HG03378 (cell line): ENCODE data around the gene MINK1.
"Not testable (repeated sequence)": the region's sequence is repeated elsewhere in the genome, so short reads cannot be mapped to it uniquely, and the experiment has no call there.

Experiments used
- ATAC-seq: cut with Tn5 transposase; IDR thresholded peaks from one replicate; pipeline ENCODE4 v1.9.1; 2021; ENCODE audit warnings: mild to moderate bottlenecking, moderate library complexity; ENCODE audit not compliant: unreplicated experiment

The MINK1 gene

DNA sequence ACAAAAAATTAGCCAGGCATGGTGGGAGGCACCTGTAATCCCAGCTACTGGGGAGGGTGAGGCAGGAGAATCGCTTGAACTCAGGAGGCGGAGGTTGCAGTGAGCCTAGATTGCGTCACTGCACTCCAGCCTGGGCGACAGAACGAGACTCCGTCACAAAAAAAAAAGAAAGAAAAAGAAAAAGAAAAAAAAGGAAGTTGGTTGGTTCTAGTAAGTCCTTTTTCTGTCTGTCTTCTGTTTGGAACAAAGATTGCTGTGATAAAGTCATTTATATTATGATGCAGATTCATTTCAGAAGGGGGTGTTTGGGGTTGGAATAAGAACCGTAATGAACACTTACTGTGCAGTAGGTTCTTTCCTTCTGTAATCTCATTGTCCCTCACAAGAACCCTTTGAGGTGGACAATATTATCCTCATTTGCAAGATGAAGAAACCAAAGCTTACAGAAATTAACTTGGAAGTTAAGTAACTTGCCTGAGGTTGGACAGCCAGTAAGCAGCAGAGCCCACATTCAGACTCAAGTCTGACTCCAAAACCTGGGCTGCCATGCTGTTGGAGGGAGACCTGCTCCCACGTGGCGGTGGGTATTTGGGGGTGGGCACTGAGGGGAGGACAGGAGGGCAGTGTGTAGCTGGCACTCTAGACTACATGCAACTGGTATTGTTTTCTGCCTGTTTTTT, 10.3 kb downstream of the MINK1 start:
- no peak for ATAC-seq

DNA sequence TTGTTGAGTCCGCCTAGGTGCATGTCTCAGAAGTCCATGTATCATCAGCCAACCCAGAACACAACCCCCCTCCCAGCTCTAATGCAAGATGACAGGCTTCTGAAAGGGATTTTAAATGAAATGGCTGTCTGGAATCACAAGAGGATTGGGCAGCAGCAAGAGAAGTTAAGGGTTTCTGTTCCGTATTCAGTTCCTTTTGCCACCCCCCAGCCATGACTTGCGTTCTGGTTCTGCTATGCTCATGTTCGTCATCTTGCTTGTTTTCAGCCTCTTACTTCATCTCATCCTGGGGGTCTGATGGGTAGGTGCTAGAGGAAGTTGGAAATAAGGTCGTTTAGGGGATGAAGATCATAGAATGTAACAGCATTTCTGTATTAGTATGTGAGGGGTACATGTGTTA, 12.0 kb downstream of the MINK1 start:
- ATAC-seq: no peak

DNA sequence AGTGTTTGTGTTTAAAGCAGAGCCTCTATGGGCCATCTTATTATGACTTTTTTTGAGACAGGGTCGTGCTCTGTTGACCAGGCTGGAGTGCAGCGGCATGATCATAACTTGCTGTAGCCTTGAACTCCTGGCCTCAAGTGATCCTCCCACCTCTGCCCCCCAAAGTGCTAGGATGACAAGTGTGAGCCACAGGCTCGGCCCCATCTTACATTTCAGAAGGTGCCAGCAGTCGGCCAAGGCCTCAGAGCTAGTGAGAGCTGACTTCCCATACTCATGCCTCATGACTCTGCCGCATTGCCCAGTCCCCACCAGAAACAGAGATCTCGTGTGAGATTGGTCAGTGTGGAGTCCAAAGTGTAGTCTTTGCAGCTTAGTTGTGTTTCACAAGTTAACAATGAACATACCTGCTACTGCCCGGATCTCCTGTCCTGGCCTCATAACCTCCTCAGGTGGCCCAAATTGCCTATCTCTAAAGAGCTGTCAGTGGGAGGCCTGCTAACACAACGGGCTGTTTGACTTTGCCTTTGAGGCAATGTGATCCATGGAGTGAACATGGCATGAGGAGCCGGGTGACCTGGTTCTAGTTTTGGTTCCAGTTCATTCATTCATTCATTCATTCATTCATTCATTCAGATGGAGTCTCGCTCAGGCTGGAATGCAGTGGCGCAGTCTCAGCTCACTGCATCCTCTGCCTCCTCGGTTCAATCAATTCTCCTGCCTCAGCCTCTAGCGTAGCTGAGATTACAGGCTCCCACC, 13.7 kb downstream of the MINK1 start:
- no peak for ATAC-seq

DNA sequence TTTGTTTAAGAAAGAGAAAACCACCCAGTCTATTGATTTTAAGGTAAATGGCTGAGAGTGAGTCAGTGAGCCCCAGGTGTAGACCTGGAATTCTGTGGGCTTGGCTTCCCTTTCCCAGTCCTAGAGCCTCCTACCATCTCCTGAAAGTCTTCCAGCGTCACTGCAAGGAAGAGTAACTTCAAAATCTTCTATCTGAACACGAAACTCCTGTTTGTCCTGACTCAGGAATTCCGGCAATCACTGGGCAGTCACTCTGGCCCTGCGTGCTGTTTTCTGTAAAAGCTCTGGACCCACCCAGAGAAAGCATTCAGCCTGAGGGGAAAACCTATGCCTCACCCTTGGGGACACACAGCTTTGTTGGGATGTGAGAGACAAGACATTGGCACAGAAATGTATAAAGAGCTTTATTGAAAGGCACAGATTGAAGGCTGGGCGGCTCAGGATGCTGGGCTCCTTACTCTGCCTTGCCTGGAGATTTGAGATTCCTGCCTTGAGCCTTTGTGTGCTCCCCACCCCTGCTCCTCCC, 15.9 kb downstream of the MINK1 start:
- no peak for ATAC-seq

DNA sequence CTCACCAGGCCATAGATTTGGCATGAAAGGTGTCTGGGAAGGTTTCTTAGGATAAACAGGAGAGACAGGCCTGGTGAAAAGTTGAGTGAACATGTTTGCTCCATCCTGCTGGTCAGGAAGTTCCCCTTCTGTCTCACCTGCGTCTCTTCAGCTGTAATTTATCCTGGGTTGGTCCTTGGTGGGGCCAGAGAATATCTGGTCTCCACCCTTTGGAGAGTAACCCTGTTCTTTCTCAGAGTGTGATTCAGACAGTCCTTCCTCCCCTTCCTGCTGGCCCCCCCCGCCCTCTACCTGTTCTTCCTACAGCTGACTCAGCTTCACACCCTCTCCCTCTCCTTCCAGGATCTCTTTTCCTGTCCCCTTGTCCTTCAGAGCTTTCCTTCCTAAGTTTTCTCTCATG, 17.1 kb downstream of the MINK1 start:
- no peak for ATAC-seq

DNA sequence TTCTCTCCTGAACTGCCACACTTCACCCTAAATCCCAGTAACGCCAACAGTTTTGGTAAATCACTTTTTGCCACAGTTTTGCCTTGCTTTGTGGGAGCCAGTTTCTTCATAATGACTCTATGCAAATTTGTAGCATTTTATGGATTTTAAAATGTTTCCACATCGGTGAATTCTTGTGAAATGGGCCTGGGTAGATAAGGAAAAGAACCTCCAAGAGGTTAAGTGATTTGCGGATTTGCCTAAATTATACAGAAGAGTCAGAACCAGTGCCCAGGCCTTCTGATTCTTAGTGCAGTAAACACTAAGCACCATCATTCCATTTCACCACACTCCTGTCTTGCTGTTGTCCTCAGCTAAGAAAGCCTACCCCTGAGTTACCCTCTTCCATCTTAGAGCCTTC, 17.9 kb downstream of the MINK1 start:
- ATAC-seq: no peak

GRCh38 chr17:4852567-4853207, 19.5 kb downstream of the MINK1 start:
- no peak for ATAC-seq

- no peak for ATAC-seq
These were observed 20.1 kb downstream of the MINK1 start for GRCh38 chr17:4853208-4853671.

DNA sequence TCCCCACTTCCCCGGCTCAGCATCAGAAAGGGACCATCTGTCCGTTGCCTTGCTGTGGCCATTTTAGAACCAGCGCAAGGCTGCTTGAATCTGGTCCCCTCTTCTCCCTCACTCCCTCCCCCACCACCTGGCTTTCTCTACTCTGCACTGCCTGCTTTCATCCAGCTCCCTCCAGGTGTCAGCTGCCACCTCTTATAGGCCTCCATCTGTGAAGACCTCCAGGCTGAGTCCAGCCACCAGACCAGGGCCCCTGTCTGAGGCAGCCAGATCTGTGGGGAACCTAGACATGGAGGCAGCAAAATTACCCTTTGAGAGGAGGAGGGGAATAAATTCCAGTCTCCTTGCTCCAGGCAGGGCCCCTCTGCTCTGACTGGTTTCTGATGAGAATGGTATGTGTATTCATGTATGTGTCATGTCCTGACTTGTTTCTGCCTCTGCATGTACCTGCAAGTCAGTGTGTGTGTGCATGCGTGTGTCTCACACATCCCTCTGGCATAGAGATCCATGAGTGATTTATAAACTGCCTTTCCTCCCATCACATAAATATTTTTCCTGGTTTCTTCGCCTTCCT, 21.1 kb downstream of the MINK1 start:
- no peak for ATAC-seq

DNA sequence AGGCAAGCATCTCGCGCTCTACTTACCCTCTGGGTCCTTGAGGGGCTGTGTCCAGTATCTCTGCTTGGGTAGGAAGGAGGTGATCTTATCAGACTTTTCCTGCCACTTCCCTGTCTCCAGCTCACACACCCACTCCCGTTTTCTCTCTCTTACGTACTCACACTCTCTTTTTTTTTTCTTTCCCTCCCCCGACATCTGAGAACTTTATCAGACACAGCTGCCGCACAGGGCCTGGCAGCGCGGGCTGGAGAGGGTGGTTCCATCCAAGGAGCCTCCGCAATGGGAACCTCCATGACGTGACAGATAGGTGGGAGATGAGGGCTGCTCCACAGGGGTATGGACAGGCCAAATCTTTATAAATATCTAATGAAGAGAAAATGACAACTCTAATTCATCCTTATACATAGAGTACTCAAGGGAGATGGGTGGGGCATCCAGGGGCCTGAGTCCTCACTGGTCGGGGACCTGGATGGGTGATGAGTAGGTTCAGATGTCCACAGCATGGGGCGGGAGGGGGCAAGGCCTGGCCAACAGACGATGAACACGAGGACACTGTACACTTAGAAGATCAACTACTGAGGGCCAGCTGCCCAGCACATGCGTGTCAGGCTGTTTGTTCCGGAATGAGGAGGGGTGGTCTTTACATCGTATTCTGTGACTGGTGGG, 23.3 kb downstream of the MINK1 start:
- no peak for ATAC-seq

- no peak for ATAC-seq
These were observed 23.8 kb downstream of the MINK1 start for GRCh38 chr17:4856937-4857314.

- ATAC-seq: not testable (repeated sequence)
These were observed 24.2 kb downstream of the MINK1 start for GRCh38 chr17:4857347-4857746.

- no peak for ATAC-seq
These were observed 25.1 kb downstream of the MINK1 start for GRCh38 chr17:4858068-4858881.

DNA sequence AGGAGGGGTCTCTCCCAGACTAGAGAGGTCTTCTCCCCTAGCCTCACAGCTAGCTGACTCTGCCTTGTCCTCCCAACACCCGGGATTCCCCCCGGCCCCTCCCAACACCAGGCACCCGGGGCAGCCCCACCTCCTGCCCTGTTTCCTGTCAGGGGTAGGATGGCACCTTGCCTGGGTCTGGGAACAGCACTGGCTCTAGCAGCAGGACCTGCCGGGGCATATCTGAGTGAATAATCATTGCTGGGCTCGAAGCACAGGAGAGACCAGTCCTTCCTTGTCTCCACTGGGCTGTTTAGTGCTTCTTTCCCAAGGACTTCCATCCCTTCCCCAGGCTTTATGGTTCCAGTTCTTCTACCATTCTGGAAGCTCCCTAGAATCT, 25.7 kb downstream of the MINK1 start:
- no peak for ATAC-seq

DNA sequence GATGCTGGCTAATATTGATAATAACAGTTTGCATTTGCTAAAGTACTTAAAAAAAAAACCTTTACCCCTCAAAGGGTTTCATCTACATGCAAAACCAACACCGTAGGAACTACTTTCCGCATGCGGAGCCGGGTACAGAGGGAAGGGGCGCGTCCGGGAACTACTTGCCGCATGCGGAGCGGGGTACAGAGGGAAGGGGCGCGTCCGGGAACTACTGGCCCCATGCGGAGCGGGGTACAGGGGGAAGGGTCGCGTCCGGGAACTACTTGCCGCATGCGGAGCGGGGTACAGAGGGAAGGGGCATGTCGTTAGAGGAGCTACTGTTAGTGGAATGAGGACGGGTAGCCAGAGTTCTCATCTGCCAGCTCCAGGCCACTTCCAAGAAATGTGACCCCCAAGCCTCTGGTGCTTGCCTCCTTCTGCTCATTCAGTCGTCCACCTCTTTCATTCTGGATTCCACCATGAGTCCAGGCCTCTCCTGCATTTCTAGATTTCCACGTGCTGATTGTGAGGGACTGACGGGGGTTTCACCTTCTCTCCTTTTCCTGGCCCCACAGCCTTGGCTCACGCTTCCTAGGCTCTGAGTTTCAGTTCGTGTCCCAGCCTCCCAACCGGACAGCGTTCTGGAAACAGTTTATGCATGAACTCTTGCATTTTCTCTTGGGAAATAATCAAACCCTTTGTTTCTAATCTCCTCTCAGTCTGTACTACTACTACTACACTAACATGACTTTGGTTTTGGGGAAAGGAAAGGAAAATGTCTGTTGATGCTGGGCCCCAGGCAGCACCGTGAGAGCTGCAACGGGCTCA, 26.9 kb downstream of the MINK1 start:
- ATAC-seq: no peak

DNA sequence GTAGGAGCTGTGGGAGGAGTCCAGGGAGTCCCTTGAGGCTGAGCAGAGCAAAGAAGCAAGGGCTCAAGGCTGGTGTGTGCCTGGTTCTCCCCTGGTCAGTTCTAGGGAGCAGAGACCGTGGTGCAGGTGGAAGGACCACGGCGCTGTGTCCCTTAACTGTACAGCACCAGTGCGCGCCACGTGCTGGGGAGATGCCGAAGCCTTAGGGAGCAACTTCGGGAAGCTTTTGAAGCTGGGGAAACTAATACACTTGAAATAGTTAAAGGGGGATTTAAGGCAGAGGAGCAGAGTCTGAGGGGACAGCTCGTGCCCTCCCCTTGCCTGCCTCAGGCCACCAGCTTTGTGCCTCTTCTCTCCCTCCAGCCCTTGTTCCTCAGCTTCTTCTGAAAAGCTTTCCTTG, 27.5 kb downstream of the MINK1 start:
- ATAC-seq: no peak

- ATAC-seq: no peak
These were observed 27.9 kb downstream of the MINK1 start for GRCh38 chr17:4861052-4861451.

DNA sequence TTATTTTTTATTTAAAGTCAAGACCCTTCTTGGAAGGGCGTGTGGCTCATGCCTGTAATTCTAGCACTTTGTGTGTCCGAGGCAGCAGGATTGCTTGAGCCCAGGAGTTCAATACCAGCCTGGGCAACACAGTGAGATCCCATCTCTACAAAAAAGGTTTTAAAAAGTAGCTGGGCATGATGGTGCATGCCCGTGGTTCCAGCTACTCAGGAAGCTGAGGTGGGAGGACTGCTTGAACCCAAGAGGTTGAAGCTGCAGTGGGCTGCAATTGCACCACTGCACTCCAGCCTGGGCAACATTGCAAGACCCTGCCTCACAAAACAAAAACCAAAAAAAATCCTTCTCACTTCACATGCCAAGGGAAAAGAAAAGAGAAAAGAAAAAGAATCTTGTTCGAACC, 29.6 kb downstream of the MINK1 start:
- ATAC-seq: no peak

- no peak for ATAC-seq
These were observed 30.2 kb downstream of the MINK1 start for GRCh38 chr17:4863321-4863720.
